ENCODE results near the gene PDZD2.
"Not testable (repeated sequence)": the region's sequence is repeated elsewhere in the genome, so short reads cannot be mapped to it uniquely, and the experiment has no call there.

The PDZD2 gene

GRCh38 chr5:31692561-31693221 is 53.8 kb downstream of the PDZD2 start:
- no peak for DNase-seq

DNA sequence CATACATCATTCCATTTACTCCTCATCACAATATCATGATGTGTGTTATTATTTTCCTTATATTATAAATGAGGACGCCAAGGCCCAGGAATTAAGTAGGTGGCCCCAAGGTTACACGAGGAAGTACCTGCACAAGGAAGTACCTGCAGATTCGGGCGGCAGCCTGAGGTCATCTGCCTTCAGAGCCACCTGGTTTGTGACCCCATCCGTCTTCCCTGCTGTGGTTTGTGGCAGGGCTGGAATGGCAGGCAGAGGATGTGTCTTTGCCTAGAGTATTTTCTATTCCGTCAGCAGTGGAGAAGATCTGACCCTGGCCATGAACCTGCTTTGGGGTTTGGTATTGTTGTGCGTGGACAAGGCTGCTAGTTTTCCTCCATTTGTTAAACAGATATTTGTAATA is 59.7 kb downstream of the PDZD2 start:
- DNase-seq = no peak

DNA sequence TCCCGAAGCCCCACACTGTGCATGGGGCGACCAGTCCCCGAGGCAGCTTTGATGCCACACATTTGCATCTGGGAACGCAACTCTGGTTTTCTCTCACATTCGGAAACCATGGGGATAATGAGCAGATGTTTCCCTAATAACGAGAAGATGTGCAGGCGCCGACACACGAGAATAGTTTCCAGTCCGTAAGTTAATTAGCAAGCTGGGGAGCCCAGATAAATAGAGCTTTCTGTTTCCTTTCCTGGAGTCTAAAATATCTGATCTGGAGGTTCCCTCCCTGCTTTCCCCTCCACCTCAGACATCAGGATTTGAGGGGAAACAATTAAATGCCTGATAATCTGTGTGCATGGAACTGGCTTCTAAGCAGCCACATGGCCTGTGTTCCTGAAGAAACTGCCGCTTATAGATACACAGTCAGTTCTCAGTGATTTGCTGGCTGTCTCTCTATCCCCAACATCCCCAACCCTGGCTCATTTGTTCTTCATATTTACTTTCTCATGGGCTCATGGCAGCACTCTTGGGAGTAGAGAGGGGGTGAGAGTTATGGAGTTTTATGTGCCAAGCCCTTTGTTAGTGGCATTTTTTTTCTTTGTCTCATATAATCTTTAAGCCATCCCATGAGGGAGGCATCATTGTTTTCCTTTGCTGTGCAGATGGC is 62.8 kb downstream of the PDZD2 start:
- DNase-seq = no peak

GRCh38 chr5:31702712-31703111 is 63.8 kb downstream of the PDZD2 start:
- DNase-seq = no peak

DNA sequence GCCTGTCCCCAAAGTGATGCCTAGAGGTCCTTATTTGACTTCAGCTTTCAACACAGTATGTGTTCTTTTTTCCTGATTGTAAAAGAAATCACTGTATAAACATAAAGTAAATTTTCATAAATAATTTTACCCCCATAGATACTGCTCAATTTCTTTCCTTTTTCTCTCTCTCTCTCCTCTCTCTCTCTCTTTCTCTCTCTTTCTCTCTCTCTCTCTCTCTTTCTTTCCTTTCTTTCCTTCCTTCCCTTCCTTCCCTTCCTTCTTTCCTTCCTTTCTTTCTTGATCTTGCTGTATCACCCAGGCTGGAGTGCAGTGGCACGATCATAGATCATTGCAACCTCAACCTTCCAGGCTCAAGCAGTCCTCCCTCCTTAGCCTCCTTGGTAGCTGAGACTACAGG is 64.8 kb downstream of the PDZD2 start:
- DNase-seq = no peak

DNA sequence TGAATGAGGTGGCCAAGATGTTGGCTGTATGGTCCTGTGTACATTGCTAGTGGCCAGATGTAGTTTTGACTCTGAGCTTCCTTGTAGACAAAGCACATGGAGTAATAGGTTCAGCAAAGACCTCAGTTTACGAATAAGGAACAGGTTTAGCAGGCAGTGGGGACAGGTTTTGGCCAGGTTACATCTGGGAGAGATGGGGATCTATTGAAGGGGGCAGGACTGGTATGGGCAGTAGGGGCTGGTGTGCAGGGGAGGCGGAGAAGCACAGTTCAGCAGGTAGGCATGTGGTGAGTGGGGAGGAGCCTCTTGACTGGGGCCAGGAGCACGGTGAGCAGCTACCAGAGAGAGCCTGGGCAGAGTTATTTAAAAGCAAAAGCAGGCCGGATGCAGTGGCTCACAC is 67.3 kb downstream of the PDZD2 start:
- DNase-seq = no peak

DNA sequence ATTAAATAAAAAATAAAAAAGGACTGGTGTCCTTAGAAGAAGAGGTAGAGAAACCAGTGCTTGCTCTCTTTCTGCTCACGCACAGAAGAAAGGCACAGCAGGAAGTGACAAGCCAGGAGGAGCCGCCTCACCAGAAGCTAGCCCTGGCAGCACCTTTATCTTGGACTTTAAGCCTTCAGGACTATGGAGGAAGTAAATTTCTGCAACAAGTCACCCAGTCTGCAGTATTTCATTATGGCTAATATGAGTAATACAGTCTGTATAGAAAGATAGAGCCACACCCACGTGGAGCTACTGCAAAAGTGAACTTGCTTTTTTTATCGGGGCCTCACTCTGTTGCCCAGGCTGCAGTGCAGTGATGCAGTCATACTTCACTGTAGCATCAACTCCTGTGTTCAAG is 68.4 kb downstream of the PDZD2 start:
- DNase-seq = no peak

DNA sequence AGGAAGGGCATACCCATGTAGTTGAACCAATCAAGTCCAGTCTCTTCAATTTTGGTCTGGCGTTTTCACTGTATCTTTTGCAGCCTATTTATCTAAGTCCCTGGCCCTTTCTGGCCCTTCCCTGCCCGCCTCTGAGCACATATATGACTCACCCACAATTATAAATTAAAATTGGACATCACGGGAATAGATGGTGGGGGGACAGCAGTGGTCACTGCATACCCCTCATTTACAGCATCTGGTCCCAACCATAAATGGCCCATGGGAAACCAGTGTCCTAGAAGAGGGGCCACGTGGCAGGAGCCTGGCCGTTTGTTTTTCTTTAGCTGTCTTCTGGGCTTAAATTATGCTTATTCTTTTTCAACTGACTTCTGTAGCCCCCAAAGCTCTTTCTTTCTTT is 69.2 kb downstream of the PDZD2 start:
- DNase-seq = no peak

- no peak for DNase-seq
Observed at GRCh38 chr5:31711363-31711762, 72.4 kb downstream of the PDZD2 start.

- DNase-seq = no peak
Observed at GRCh38 chr5:31711935-31712592, 73.1 kb downstream of the PDZD2 start.

DNA sequence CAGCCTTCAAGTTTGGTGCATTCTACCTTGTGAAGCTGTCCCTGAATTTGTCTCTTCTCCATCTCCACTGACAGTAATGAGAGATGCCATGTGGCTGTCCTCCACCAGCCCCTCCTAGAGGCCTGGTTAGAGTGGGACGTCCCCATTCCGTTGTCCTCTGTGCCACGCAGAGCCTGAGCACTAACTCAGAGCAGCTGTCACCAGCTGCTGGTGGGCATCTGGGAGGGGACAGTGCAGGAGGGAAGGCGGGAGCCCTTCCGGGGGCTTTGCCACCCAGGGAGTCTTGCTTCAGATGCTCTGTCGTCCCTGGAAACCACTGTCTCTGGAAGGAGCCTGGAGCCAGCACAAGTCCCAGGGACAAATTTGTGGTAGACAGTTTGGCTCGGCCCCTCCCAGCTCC is 78.6 kb downstream of the PDZD2 start:
- no peak for DNase-seq

DNA sequence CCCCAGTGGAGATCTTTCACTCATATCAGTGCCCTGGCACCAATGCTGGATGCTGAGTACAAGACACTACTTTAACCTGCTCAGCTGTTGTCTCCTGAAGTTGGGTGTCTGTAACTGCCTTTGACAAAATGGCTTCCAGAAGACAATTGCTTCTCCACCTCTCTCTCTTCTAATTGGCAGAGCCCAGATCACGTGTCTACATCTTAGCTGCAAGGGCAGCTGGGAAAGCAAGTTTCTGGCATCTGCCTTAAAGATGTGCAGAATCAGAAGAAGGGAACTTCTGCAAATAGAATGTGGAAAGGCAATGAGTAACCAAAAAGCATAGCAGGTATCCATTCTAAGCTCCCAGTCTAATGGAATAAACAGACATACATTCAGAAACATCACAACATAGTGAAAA is 81.1 kb downstream of the PDZD2 start:
- DNase-seq = no peak

DNA sequence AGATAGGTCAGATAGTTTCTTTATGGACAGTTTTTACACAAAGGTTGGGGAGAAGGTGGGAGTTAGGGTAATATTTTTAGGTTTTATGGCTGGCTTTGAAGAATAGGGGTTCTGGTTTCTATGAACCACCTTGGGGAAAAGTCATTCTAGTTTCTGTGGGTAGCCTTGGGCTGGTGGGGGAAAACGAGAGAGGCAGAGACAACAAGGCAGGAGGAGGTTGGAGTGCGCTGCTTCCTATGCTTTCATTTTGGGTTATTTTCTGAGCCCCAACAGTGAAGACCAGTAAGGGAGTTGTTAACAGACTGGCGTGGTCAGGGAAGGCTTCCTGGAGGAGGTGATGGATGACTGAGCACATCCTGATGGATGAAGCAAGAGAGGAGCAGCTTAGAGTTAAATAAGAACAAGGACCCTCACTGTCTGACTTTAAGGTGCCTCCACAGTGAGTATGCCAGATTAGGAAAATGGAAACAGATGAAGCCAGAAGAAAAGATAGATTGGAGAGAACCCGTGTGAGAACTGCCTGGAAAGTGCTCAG is 81.9 kb downstream of the PDZD2 start:
- no peak for DNase-seq

DNA sequence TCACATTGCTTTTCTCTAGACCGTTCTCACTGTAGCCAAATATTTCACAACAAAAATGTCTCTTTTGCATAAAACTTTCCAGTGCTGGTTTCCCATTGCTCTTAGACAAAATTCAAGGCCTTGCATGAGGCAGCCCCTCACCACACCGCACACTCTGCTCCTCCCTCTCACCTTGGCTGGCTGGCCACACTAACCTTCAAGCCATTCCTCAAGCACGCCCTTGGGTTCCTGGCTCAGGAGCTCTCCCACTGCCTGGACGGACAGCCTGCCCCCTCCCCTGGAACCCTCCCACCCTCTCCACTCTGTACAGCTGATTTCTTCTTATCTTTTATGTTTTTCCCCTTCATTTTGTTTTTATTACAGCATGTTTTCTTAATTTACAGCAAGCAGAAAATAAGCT is 83.2 kb downstream of the PDZD2 start:
- no peak for DNase-seq

GRCh38 chr5:31725996-31726395 is 87.1 kb downstream of the PDZD2 start:
- DNase-seq = no peak

DNA sequence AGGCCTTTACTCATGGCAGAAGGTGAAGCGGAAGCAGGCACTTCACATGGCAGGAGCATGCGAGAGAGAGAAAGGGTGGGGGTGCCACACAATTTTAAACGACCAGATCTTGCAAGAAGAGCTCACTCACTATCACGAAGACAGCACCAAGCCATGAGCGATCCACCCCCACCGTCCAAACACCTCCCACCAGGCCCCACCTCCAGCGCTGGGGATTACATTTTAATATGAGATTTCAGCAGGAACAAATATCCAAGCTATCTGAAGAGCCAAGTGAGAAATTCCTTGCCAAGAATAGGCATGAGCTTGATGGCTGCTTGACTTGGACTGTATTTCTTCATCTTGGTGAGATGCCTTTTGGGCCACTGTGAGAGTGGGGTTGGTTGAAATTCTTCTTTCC is 88.0 kb downstream of the PDZD2 start:
- no peak for DNase-seq

DNA sequence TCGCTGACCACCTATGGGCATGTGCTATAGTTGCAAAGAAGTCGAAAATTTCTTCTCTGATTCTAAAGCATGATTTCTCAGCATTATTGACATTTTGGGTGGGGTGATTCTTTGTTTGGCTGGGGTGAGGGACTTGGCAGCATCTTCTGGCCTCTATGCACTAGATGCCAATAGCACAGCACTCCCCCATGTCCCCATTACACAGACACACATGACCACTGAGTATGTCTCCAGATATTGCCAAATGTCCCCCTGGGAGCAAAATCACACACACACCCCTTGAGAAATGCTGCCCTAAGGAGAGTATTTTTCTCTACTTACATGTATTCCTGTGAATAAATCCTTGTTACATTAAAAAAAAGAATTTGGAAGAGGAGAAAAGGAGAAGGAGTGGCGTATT is 89.1 kb downstream of the PDZD2 start:
- DNase-seq = no peak

DNA sequence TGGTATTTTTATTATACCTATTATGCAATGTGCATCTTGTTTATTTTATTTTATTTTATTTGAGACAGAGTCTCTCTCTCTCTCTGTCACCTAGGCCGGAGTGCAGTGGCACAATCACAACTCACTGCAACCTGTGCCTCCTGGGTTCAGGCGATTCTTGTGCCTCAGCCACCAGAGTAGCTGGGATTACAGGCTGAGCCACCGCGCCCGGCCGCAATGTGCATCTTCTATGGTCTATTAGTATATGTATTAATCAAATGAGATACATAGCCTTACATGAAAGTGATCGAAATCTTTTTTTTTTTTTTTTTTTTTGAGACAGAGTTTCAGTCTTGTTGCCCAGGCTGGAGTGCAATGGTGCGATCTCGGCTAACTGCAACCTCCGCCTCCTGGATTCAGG is 89.9 kb downstream of the PDZD2 start:
- not testable (repeated sequence) for DNase-seq

- no peak for DNase-seq
Observed at GRCh38 chr5:31730139-31730538, 91.2 kb downstream of the PDZD2 start.

- no peak for DNase-seq
Observed at GRCh38 chr5:31731016-31731415, 92.1 kb downstream of the PDZD2 start.

DNA sequence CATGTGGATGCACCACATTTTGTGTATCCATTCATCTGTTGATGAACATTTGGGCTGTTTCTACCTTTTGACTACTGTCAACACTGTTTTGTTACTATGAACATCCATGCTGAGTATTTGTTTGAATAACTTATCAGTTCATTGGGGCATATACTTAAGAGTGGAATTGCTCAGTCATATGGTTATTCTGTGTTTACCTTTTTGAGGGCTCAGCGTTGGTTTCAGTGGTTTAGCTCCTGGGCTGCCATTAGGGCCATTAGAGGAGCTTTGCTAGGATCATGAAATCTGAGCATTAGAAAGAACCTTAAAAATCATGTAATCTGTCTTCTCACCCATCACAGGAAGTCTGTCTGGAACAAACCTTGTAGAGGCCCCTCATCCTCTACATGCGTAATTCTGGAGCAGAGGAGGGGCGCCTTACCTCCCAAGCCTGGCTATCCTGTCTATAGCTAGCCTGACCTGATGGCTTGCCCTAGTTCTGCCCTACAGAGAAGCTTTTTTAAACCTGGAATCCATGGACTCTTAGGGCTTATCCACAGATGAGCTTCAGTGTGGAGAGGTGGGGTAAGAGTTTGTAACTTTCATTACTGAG is 92.9 kb downstream of the PDZD2 start:
- no peak for DNase-seq

GRCh38 chr5:31732821-31733220 is 93.9 kb downstream of the PDZD2 start:
- not testable (repeated sequence) for DNase-seq

DNA sequence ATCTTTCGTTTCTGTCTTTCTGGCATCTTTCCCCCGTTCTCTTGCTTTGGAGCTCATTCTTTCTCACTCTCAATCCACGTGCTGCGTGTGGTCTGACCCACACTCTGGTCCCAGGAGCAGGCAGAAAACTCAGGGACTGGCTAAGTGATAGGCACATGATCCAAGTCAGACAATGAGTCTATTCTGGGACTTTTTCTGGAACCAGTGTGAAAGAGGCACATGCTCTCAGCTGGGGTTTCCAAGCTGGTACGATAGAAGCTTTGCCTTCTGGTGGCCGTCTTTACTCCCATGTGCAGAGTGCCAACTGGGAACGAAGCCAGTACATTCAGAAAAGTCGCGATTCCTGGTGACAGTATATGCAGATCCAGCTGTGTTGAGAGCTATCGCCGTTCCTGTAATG is 94.4 kb downstream of the PDZD2 start:
- no peak for DNase-seq

GRCh38 chr5:31736127-31736526 is 97.2 kb downstream of the PDZD2 start:
- DNase-seq = no peak
